Hepatocyte (in vitro differentiated cells): ENCODE measurements around the gene LIPE. TPM values are rescaled to one million over a fixed set of nuclear protein-coding genes. Genes with fewer than 3 reads are reported as not detected.
"Not testable (repeated sequence)": the region's sequence is repeated elsewhere in the genome, so short reads cannot be mapped to it uniquely, and the experiment has no call there.

Source experiments
- DNase-seq: peaks from one replicate; pipeline ENCODE4 v3.0.0-alpha.2; 2016; ENCODE audit warnings: low spot score
- H2AFZ ChIP-seq: fragments of 200-600 bp; sonication (generic); 2 replicates; pipeline ENCODE4 v1.6.0; 2016; ENCODE audit warnings: antibody characterized with exemption, mild to moderate bottlenecking
- H3K27ac ChIP-seq: fragments of 200-600 bp; sonication (generic); 2 replicates; pipeline ENCODE4 v1.5.1; 2016; ENCODE audit warnings: mild to moderate bottlenecking
- H3K27me3 ChIP-seq: fragments of 200-600 bp; sonication (generic); 2 replicates; pipeline ENCODE4 v1.6.1; 2016
- H3K36me3 ChIP-seq: fragments of 200-600 bp; sonication (generic); replicated peaks from 2 replicates; pipeline ENCODE4 v1.5.1; 2016; ENCODE audit warnings: low read depth; ENCODE audit not compliant: insufficient read depth
- H3K4me1 ChIP-seq: fragments of 200-600 bp; sonication (generic); 2 replicates; pipeline ENCODE4 v1.5.1; 2016; ENCODE audit warnings: mild to moderate bottlenecking, moderate library complexity; ENCODE audit not compliant: insufficient read depth
- H3K4me2 ChIP-seq: fragments of 200-600 bp; sonication (generic); 2 replicates; pipeline ENCODE4 v1.6.0; 2016
- H3K4me3 ChIP-seq: fragments of 200-600 bp; sonication (generic); 2 replicates; pipeline ENCODE4 v1.5.1; 2016; ENCODE audit warnings: mild to moderate bottlenecking
- H3K79me2 ChIP-seq: fragments of 200-600 bp; sonication (generic); 2 replicates; pipeline ENCODE4 v1.6.0; 2017; ENCODE audit warnings: mild to moderate bottlenecking
- H3K9me2 ChIP-seq: fragments of 200-600 bp; sonication (generic); replicated peaks from 2 replicates; pipeline ENCODE4 v1.6.0; 2017; ENCODE audit warnings: mild to moderate bottlenecking; ENCODE audit not compliant: insufficient read depth
- H3K9me3 ChIP-seq: fragments of 200-600 bp; sonication (generic); 2 replicates; pipeline ENCODE4 v1.5.1; 2016; ENCODE audit warnings: low read depth, mild to moderate bottlenecking
- H4K20me1 ChIP-seq: fragments of 200-600 bp; sonication (generic); 2 replicates; pipeline ENCODE4 v1.6.0; 2016; ENCODE audit warnings: mild to moderate bottlenecking; ENCODE audit not compliant: insufficient read depth, poor library complexity, severe bottlenecking
- EZH2 ChIP-seq: fragments of 200-600 bp; sonication (generic); IDR thresholded peaks from 2 replicates; pipeline ENCODE4 v1.6.1; 2016; ENCODE audit warnings: antibody characterized with exemption, mild to moderate bottlenecking, borderline replicate concordance
- EZH2phosphoT487 ChIP-seq: fragments of 200-600 bp; sonication (generic); IDR thresholded peaks from one replicate; pipeline ENCODE4 v1.6.1; 2018; ENCODE audit warnings: antibody characterized with exemption, mild to moderate bottlenecking, low read depth, moderate library complexity; ENCODE audit not compliant: unreplicated experiment, severe bottlenecking
- WGBS: methylation state at CpG from one replicate; pipeline ENCODE4 v1.1.6; 2016; ENCODE audit warnings: low lambda C conversion rate; ENCODE audit errors: missing lambda C conversion rate; 5-methylcytosine and 5-hydroxymethylcytosine counted together
- polyA plus RNA-seq: library from polyadenylated mRNA; unstranded; fragments of >200 nt; fragmentation: Nextera tagmentation; extraction: Ambion mirVana; gene quantifications from 2 replicates; pipeline ENCODE4 v1.2.1, GENCODE V29; 2016
- total RNA-seq: library from RNA; depleted of rRNA; stranded (reverse); fragments of >200 nt; gene quantifications from 2 replicates; pipeline ENCODE4 v1.2.3, GENCODE V29; 2014
- TF ChIP-seq, protein P1 (sequence below): fragments of 200-600 bp; sonication (generic); IDR thresholded peaks from 2 replicates; pipeline ENCODE4 v1.5.1; 2016; ENCODE audit warnings: antibody characterized with exemption, mild to moderate bottlenecking; ENCODE audit not compliant: poor library complexity

LIPE gene
- total and polyA plus RNA-seq, 2 experiments from 2014 or later = 6.4 to 7.1 TPM

DNA sequence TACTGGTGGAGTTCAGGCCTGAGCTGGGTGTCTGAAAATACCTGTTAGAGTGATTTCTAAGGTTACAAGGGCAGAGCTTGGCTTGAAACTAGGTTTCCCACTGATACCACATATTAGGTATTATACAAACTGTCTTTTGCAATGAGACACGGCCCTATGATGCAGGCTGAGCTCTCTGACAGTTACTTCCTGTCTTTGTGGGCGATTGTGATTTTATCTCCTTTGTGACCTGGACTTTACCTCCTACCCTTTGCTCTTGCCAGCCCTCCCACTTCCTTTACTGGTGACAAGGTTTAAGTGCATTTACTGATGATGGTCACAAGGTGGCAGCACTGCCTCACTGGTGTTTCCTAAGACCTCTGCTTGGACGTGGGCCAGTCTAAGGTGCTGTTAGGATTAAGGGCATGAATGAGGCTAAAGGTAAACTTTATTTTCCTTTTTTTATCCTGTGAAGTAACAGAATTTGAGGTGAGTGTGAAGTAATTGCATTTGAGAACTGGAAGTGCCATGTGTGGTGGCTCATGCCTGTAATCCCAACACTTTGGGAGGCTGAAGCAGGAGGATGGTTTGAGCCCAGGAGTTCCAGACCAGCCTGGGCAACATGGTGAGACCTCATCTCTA, 23.2 kb upstream of the LIPE start:
- Histone ChIP-seq H3K79me2 (no peaks in the 10 kb centered on the region), H2AFZ (no peak overlapping the region), H3K36me3 (no peaks in the 10 kb centered on the region), H3K4me1 (peaks cover 7% of the 10 kb centered on the region), H3K9me2 (no peaks in the 10 kb centered on the region), H3K4me2 (no peak overlapping the region), H3K27me3 (no peaks in the 10 kb centered on the region), H4K20me1 (no peaks in the 10 kb centered on the region), H3K27ac (peak overlapping the region; percentile 88), H3K9me3 (no peaks in the 10 kb centered on the region), H3K4me3 (no peak overlapping the region)
- TF ChIP-seq, protein P1, sequence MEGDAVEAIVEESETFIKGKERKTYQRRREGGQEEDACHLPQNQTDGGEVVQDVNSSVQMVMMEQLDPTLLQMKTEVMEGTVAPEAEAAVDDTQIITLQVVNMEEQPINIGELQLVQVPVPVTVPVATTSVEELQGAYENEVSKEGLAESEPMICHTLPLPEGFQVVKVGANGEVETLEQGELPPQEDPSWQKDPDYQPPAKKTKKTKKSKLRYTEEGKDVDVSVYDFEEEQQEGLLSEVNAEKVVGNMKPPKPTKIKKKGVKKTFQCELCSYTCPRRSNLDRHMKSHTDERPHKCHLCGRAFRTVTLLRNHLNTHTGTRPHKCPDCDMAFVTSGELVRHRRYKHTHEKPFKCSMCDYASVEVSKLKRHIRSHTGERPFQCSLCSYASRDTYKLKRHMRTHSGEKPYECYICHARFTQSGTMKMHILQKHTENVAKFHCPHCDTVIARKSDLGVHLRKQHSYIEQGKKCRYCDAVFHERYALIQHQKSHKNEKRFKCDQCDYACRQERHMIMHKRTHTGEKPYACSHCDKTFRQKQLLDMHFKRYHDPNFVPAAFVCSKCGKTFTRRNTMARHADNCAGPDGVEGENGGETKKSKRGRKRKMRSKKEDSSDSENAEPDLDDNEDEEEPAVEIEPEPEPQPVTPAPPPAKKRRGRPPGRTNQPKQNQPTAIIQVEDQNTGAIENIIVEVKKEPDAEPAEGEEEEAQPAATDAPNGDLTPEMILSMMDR = peak; percentile 91
- no peak for TF ChIP-seq EZH2
- 0% methylated on average over 3 of the region's 3 CpGs for WGBS
- DNase-seq = peak; percentile 93

DNA sequence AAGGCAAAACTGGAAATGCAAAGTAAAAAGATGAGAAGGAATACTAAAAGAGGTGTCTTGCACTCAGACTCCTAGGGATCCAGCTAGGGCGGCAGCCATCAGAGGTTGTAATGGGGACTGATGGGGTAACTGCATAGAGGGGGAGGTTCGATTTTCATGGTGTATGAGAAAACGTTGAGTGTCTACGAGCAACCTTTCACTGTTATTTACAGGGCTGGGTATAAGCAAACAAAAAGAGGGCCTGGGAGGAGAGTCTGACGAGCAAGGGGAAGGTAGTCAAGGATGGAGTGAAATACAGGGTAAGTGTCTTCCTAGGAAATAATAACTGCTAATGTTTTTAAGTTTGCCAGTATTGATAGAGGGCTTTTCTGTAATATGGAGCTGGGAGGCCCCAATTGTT, 21.1 kb upstream of the LIPE start:
- H3K9me2 ChIP-seq, H3K4me2 ChIP-seq, H3K27ac ChIP-seq, H2AFZ ChIP-seq, H3K9me3 ChIP-seq, DNase-seq, H3K27me3 ChIP-seq, H3K4me3 ChIP-seq, H3K79me2 ChIP-seq, H4K20me1 ChIP-seq, H3K36me3 ChIP-seq: not testable (repeated sequence)
- H3K4me1 ChIP-seq = peaks cover 16% of the 10 kb centered on the region
- WGBS = 71% methylated on average over 5 of the region's 5 CpGs

- no peaks in the 10 kb centered on the region for H3K79me2 ChIP-seq
- no peaks in the 10 kb centered on the region for H3K9me2 ChIP-seq
- no peak overlapping the region for H2AFZ ChIP-seq
- no peaks in the 10 kb centered on the region for H3K9me3 ChIP-seq
- no peaks in the 10 kb centered on the region for H3K27me3 ChIP-seq
- no peaks in the 10 kb centered on the region for H4K20me1 ChIP-seq
- no peak overlapping the region for H3K4me3 ChIP-seq
- 91% methylated on average over 7 of the region's 7 CpGs for WGBS
- H3K27ac ChIP-seq = no peak overlapping the region
- no peaks in the 10 kb centered on the region for H3K36me3 ChIP-seq
- no peak for DNase-seq
- TF ChIP-seq EZH2 = no peak
- TF ChIP-seq EZH2phosphoT487 = no peak
- TF ChIP-seq, protein P1 = no peak
- no peak overlapping the region for H3K4me2 ChIP-seq
- peaks cover 32% of the 10 kb centered on the region for H3K4me1 ChIP-seq
Observed at GRCh38 chr19:42445948-42446347, 18.8 kb upstream of the LIPE start.

DNA sequence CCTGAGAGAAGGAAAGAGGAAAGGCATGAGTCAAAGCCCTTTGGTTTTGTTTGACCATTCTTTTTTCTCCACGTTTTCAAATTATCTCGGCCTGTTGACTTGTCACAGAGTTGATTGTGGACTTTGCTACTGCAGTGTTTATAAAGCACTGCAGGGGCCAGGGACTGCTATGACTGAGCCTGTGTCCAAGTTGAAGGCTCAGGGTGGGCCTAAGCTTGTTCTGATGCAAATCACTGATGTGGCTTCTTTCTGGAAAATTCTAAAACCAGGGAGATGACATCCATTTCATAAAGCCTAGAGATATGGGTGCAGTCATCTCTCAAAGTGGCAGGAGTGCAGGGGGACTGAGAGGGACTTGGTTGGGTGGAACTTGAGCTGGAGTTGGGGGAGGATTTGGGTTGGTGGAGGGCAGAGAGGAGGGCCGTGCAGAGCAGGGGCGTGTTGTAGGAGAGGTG, 16.8 kb upstream of the LIPE start:
- Histone ChIP-seq H4K20me1 (no peaks in the 10 kb centered on the region), H3K9me3 (no peaks in the 10 kb centered on the region), H3K36me3 (no peaks in the 10 kb centered on the region), H2AFZ (no peak overlapping the region), H3K79me2 (no peaks in the 10 kb centered on the region), H3K27ac (peak overlapping the region; percentile 94), H3K27me3 (no peaks in the 10 kb centered on the region), H3K4me1 (peaks cover 31% of the 10 kb centered on the region), H3K4me3 (no peak overlapping the region), H3K4me2 (peak overlapping the region; percentile 41), H3K9me2 (no peaks in the 10 kb centered on the region)
- no peak for TF ChIP-seq EZH2
- TF ChIP-seq EZH2phosphoT487 = no peak
- TF ChIP-seq, protein P1 = no peak
- peak; percentile 66 for DNase-seq
- 42% methylated on average over 4 of the region's 4 CpGs for WGBS
